ENCODE data around the gene NECAP2. TPM values are rescaled to one million over a fixed set of nuclear protein-coding genes. Genes with fewer than 3 reads are reported as not detected.
"Not testable (repeated sequence)": the region's sequence is repeated elsewhere in the genome, so short reads cannot be mapped to it uniquely, and the experiment has no call there.

The NECAP2 gene
- total RNA-seq, 1 donor: 111 TPM

DNA sequence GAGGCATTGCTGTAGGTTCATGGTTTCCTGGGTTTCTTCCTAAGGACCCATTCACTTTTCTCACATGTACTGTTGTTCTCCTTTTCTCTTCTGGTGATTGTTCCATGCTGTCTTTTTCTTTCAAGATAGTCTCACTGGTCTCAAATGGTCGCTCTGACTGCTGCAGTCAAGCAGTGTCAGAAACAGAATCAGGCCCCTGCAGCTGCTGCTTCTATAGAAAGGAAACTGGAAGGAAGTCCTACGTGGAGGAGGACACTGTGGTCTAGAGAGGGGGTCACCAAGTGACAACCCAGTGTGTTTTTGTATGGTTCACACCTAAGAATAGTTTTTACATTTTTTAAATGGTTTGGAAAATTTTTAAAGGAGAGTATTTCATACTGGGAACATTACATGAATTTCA lies 2.4 kb downstream of the NECAP2 start:
- H3K27me3 ChIP-seq (ENCODE audit: insufficient read depth, low read length): no peaks in the 10 kb centered on the region
- peaks cover 48% of the 10 kb centered on the region for H3K4me1 ChIP-seq (ENCODE audit: insufficient read depth, low read length)
- H3K4me3 ChIP-seq (ENCODE audit: low read length): no peak overlapping the region
- H3K9me3 ChIP-seq (ENCODE audit: low read depth, low read length): no peaks in the 10 kb centered on the region

DNA sequence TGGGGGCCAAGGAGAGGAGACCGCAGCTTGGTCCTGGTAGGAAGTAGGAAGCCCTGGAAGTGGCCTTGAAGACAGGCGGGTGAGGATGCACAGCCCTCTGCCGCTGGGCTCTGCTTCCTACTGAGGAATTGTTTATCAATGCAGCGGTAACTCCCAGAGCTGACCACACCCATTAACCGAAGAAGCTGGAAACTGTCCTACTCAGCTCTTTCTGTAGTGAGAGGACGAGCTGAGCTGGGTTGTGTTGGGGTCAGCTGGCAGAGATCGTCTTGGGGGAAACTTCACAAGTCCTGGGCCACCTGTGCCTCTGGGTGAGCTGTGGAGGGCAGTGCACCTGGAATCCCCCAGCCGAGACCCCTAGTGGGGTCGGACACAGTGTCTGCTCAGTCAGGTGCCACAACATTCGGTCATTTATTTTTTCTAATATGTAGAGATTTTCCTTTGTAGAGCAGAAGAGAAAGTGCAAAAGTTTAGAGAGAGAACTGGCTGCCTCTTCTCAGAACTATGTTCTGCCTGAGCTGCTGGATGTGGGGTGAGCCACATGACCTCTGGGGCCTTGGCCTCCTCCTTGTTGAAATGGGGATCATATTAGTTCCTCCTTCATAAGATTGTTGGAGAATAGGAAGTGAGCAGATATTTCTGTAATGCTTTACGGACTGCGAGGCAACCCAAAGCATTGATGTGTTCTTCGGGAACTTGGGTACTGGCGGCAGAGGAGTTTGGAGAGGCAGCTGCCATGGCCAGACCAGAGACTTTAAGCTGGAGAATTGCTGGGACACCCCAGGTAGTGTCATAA lies 3.6 kb downstream of the NECAP2 start:
- no peaks in the 10 kb centered on the region for H3K27me3 ChIP-seq (ENCODE audit: insufficient read depth, low read length)
- no peaks in the 10 kb centered on the region for H3K9me3 ChIP-seq (ENCODE audit: low read depth, low read length)
- no peak overlapping the region for H3K4me3 ChIP-seq (ENCODE audit: low read length)
- H3K4me1 ChIP-seq (ENCODE audit: insufficient read depth, low read length): peaks cover 48% of the 10 kb centered on the region

DNA sequence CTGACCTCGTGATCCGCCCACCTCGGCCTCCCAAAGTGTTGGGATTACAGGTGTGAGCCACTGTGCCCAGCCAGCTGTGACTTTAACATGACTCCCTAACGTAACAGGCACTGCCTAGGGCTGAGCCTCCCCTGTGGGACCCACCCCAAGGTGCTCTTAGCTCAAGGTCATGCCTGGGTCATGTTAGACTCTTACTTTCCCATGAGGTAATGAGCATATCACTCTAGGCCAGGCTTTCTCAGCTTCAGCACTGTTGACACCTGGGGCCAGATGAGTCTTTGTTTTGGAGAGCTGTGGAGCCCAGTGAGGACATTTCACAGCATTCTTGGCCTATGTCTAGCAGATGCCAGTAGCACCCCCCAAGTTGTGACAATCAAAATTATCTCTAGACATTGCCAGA lies 4.5 kb downstream of the NECAP2 start:
- Histone ChIP-seq H3K27me3 (ENCODE audit: insufficient read depth, low read length) (no peaks in the 10 kb centered on the region), H3K4me1 (ENCODE audit: insufficient read depth, low read length) (peaks cover 47% of the 10 kb centered on the region), H3K4me3 (ENCODE audit: low read length) (no peak overlapping the region), H3K9me3 (ENCODE audit: low read depth, low read length) (no peaks in the 10 kb centered on the region)

DNA sequence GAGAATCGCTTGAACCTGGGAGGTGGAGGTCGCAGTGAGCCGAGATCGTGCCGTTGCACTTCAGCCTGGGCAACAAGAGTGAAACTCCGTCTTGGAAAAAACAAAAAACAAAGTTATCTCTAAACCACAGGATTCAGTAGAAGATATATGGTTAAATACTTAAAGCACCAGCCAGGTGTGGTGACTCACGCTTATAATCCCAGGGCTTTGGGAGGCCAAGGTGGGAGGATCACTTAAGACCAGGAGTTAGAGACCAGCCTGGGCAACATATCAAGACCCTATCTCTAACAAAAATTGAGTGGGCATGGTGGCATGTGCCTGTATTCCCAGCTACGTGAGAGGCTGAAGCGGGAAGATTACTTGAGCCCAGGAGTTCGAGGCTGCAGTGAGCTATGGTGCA lies 5.6 kb downstream of the NECAP2 start:
- peaks cover 43% of the 10 kb centered on the region for H3K4me1 ChIP-seq (ENCODE audit: insufficient read depth, low read length)
- H3K4me3 ChIP-seq (ENCODE audit: low read length): no peak overlapping the region
- no peaks in the 10 kb centered on the region for H3K9me3 ChIP-seq (ENCODE audit: low read depth, low read length)
- no peaks in the 10 kb centered on the region for H3K27me3 ChIP-seq (ENCODE audit: insufficient read depth, low read length)

DNA sequence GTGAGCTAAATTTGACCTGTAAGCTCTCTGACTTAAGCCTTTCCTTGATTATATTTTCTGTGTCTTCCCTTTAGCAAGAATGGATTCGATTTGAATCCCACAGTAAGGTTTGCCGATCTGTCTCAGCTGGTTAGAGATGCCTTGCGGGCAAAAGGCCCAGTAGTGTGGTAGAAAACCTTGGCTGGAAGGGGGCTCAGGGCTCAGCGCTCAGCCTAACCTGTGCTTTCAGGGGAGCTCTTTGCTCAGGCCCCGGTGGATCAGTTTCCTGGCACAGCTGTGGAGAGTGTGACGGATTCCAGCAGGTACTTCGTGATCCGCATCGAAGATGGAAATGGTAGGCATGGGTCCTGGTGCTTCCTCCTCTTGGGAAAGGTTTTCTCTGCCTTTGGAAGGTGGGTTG lies 7.1 kb downstream of the NECAP2 start:
- Histone ChIP-seq H3K4me1 (ENCODE audit: insufficient read depth, low read length) (peaks cover 28% of the 10 kb centered on the region), H3K9me3 (ENCODE audit: low read depth, low read length) (no peaks in the 10 kb centered on the region), H3K4me3 (ENCODE audit: low read length) (no peak overlapping the region), H3K27me3 (ENCODE audit: insufficient read depth, low read length) (no peaks in the 10 kb centered on the region)

DNA sequence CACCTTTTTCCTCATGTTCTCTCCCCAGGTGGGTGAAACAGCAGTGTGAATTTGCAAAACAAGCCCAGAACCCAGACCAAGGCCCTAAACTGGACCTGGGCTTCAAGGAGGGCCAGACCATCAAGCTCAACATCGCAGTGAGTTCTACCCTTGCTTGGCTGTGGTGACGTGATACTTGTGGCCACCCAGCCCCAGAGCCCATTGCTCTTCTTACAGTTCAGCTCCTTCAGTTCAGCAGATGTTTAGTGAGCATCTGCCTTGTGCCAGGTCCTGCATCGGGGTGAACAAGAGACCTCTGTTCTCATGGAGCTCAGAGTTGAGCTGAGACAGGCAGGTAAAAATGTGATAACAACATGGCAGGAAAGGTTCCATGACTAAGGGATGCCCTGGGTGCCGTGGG lies 8.5 kb downstream of the NECAP2 start:
- Histone ChIP-seq H3K27me3 (ENCODE audit: insufficient read depth, low read length) (no peaks in the 10 kb centered on the region), H3K4me3 (ENCODE audit: low read length) (no peak overlapping the region), H3K4me1 (ENCODE audit: insufficient read depth, low read length) (peaks cover 13% of the 10 kb centered on the region), H3K9me3 (ENCODE audit: low read depth, low read length) (no peaks in the 10 kb centered on the region)

DNA sequence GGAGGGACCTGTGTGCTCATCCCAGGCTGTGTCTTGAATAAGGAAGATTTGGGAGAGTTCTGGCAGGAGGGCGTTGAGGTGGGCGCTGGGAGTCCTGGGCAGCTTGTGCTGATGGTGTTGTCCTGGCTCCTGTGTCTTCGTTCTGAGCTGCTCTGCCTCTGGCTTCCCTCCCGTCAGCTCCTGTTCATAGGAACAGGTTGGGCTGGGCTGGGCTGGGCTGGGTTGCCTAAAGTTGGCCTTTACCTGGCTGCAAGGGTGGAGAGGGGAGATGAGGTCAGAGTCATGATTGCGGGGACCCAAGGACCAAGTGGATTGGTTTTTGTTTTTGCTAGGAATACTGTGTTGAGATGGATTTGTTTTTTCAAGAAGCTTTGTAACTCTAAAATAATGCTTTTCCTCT lies 9.1 kb downstream of the NECAP2 start:
- no peaks in the 10 kb centered on the region for H3K27me3 ChIP-seq (ENCODE audit: insufficient read depth, low read length)
- no peaks in the 10 kb centered on the region for H3K9me3 ChIP-seq (ENCODE audit: low read depth, low read length)
- no peak overlapping the region for H3K4me3 ChIP-seq (ENCODE audit: low read length)
- H3K4me1 ChIP-seq (ENCODE audit: insufficient read depth, low read length): peaks cover 7% of the 10 kb centered on the region

DNA sequence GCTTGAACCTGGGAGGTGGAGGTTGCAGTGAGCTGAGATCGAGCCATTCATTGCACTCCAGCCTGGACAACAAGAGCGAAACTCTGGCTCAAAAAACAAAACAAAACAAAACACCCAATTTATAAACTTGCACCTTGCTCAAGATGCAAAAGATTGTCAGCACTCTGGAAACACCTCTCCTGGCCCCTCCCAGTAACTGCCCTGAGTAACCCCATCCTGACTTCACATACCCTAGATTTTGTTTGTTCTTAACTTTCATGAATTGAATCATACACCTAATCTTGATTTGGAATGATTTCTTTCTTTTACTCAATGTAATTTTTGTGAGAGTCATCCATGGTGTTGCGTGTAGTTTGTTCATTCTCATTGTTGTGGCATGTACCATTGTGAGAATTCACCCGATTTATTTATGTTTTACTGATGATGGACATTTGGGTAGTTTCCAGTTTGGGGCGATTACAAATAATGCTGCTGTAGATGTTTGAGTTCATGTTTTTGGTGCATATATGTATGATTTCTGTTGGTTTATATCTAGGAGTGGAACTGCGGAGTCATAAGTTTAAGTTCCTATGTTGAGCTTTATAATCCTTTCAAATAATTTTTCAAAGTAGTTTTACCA lies 10.4 kb downstream of the NECAP2 start:
- Histone ChIP-seq H3K9me3 (ENCODE audit: low read depth, low read length) (no peaks in the 10 kb centered on the region), H3K4me1 (ENCODE audit: insufficient read depth, low read length) (no peaks in the 10 kb centered on the region), H3K27me3 (ENCODE audit: insufficient read depth, low read length) (no peaks in the 10 kb centered on the region), H3K4me3 (ENCODE audit: low read length) (no peak overlapping the region)

DNA sequence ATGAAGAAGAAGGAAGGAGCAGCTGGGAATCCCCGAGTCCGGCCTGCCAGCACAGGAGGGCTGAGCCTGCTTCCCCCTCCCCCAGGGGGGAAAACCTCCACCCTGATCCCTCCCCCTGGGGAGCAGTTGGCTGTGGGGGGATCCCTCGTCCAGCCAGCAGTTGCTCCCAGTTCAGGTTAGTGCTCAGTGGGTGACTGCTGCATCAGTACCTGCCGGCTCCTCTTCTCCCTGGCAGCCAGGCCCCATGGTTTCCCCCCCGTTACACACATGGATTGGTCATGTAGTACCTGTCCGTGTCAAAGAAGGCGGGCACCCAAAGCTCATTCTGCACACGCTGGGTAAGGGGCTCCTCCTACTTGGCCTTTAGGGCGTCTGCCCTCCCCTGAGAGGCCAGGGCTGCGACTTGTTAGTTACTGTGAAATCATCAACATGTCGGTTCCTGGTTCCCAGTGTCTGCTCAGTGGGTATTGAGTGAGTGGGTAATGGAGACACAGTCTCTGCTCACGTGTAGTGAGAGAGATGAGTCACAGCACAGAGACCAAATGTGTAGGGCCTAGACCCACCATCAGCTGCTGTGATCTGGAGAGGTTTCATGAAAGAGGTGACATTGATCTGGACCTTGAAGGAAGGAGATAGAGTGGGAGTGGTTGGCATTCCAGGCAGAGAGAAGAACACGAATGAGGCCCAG lies 11.5 kb downstream of the NECAP2 start:
- no peaks in the 10 kb centered on the region for H3K4me1 ChIP-seq (ENCODE audit: insufficient read depth, low read length)
- H3K4me3 ChIP-seq (ENCODE audit: low read length): no peak overlapping the region
- no peaks in the 10 kb centered on the region for H3K9me3 ChIP-seq (ENCODE audit: low read depth, low read length)
- no peaks in the 10 kb centered on the region for H3K27me3 ChIP-seq (ENCODE audit: insufficient read depth, low read length)

DNA sequence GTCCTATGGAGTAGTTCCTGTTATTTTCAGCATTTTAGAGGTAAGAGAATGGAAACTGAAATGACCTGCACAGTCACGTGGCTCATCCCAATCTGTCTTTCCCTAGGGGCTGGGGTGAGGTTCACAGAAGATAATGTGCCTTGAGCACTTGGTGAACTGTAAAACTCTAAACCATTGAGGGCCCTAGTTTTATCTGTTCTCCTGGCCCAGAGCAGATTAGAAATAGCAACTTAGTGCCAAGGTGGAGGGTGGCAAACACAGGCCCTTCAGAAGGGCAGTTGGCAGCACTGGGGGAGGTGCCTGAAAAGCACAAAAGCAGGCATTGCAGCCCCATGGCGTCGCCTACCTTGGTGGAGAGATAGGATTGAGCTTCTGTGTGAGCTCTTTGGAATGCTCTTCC lies 14.4 kb downstream of the NECAP2 start:
- not testable (repeated sequence) for H3K4me1 ChIP-seq (ENCODE audit: insufficient read depth, low read length); H3K4me3 ChIP-seq (ENCODE audit: low read length); H3K9me3 ChIP-seq (ENCODE audit: low read depth, low read length); H3K27me3 ChIP-seq (ENCODE audit: insufficient read depth, low read length)

DNA sequence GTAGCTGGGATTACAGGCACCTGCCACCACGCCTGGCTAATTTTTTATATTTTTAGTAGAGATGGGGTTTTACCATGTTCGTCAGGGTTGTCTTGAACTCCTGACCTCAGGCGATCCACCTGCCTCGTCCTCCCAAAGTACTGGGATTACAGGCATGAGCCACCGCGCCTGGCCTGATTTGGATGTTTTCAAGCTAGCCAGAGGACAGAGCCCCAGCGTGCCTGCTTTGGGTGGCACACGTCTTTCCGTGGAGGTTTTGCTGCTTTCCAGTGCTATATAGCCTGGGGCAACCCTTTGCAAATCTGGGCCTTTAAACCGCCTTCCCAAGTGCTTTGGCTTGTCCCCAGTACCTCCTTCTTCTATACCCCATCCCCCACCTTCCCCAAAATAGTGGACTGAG lies 15.6 kb downstream of the NECAP2 start:
- not testable (repeated sequence) for H3K9me3 ChIP-seq (ENCODE audit: low read depth, low read length); H3K27me3 ChIP-seq (ENCODE audit: insufficient read depth, low read length); H3K4me1 ChIP-seq (ENCODE audit: insufficient read depth, low read length); H3K4me3 ChIP-seq (ENCODE audit: low read length)

DNA sequence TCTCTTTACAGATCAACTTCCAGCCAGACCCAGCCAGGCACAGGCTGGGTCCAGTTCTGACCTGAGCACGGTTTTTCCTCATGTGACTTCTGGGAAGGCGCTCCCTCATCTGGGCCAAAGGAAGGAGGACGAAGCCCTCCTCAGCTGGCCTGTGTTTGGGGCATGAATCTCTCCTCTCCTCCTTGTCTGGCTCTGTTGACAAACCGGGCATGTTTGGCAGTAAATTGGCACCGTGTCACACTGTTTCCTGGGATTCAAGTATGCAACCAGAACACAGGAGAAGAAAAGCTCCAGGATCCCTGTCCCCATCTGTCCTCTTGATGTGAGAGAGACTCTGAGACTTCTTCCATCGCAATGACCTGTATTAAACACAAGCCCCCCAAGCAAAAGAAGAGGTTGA lies 18.3 kb downstream of the NECAP2 start:
- Histone ChIP-seq H3K4me3 (ENCODE audit: low read length) (no peak overlapping the region), H3K9me3 (ENCODE audit: low read depth, low read length) (no peaks in the 10 kb centered on the region), H3K4me1 (ENCODE audit: insufficient read depth, low read length) (no peaks in the 10 kb centered on the region), H3K27me3 (ENCODE audit: insufficient read depth, low read length) (no peaks in the 10 kb centered on the region)

DNA sequence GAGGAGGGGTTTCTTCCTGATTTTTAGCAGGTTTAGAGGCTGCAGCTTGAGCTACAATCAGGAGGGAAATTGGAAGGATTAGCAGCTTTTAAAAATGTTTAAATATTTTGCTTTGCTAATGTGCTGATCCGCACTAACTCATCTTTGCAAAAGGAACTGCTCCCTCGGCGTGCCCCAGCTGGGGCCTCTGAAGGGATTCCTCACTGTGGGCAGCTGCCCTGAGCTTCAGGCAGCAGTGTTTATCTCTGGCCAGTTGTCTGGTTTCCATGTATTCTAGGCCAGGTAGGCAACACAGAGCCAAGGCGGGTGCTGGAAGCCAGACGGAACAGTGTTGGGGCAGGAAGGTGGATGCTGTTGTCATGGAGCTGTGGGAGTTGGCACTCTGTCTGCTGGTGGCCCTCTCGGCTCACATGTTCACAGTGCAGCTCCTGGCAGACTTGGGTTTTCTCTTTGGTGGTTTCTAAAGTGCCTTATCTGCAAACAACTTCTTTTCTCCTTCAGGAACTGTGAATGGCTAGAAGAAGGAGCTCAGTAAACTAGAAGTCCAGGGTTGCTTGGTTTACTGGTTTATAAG lies 18.9 kb downstream of the NECAP2 start:
- Histone ChIP-seq H3K27me3 (ENCODE audit: insufficient read depth, low read length) (no peaks in the 10 kb centered on the region), H3K4me3 (ENCODE audit: low read length) (no peak overlapping the region), H3K4me1 (ENCODE audit: insufficient read depth, low read length) (no peaks in the 10 kb centered on the region), H3K9me3 (ENCODE audit: low read depth, low read length) (no peaks in the 10 kb centered on the region)

DNA sequence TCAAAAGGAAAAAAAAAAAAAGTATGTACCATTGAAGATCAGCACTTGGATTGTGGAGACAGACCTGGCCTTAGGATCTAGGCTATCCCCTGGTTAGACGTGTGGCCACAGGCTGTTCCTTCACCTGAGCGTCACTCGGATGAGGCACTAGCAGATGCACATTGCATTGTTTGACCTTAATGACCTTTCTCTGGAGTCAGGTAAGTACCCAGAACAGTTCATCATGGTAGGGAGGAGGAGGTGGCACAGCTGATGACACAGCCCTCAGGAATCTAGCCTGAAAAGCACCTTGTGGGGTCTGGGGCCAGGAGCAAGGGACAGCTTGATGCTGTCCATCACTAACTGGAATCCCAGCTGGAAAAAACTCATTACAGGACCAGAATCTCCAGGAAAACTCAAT lies 21.2 kb downstream of the NECAP2 start:
- no peaks in the 10 kb centered on the region for H3K9me3 ChIP-seq (ENCODE audit: low read depth, low read length)
- H3K4me1 ChIP-seq (ENCODE audit: insufficient read depth, low read length): no peaks in the 10 kb centered on the region
- no peaks in the 10 kb centered on the region for H3K27me3 ChIP-seq (ENCODE audit: insufficient read depth, low read length)

DNA sequence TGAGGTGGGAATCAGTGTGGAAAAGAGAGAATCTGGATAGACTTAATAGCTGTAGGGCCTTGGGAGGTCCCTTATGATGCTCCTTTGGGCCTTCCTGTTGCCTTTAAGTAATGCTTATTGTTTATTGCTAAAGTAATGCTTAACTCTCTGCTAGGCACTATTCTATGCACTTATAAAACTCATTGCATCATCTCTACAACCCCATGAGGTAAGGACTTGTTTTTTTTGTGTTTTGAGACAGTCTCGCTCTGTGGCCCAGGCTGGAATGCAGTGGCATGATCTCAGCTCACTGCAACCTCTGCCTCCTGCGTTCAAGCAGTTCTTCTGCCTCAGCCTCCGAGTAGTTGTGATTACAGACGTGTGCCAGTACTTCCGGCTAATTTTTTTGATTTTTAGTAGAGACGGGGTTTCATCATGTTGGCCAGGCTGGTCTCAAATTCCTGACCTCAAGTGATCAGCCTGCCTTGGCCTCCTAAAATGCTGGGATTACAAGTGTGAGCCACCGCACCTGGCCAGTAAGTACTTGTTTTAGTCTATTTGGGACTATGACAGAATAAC lies 22.3 kb downstream of the NECAP2 start:
- no peaks in the 10 kb centered on the region for H3K27me3 ChIP-seq (ENCODE audit: insufficient read depth, low read length)
- H3K4me1 ChIP-seq (ENCODE audit: insufficient read depth, low read length): no peaks in the 10 kb centered on the region
- H3K4me3 ChIP-seq (ENCODE audit: low read length): no peak overlapping the region
- no peaks in the 10 kb centered on the region for H3K9me3 ChIP-seq (ENCODE audit: low read depth, low read length)

More for the DNA sequence above, 21.2 kb downstream of the NECAP2 start:
- H3K4me3 ChIP-seq (ENCODE audit: low read length): no peak overlapping the region
